ENCODE data around the gene CCNK.

DNA sequence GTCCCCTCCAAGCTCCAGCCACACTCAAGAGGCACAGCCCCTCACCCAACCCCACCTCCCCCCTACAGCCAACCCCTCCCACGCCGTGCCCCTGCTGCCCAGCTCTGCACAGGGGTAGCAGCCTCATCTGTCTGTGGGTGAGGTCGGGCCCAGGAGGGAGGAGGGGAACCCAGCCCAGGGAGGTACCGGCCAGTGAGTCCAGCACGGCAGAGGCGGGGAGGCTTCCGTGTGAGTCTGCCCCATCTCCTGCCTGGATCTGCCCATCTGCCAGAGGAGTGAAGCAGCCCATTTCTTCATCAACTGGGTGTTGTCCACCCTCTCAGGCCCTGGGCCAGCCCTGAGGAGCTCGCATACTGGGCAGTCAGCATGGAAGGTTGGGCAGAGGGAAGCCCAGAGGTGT lies 54.2 kb downstream of the CCNK start:
- TF ChIP-seq, protein P1, sequence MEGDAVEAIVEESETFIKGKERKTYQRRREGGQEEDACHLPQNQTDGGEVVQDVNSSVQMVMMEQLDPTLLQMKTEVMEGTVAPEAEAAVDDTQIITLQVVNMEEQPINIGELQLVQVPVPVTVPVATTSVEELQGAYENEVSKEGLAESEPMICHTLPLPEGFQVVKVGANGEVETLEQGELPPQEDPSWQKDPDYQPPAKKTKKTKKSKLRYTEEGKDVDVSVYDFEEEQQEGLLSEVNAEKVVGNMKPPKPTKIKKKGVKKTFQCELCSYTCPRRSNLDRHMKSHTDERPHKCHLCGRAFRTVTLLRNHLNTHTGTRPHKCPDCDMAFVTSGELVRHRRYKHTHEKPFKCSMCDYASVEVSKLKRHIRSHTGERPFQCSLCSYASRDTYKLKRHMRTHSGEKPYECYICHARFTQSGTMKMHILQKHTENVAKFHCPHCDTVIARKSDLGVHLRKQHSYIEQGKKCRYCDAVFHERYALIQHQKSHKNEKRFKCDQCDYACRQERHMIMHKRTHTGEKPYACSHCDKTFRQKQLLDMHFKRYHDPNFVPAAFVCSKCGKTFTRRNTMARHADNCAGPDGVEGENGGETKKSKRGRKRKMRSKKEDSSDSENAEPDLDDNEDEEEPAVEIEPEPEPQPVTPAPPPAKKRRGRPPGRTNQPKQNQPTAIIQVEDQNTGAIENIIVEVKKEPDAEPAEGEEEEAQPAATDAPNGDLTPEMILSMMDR (IDR thresholded peaks at IDR 0.05; ENCODE audit: low read length) = no peak
- no peak for TF ChIP-seq EZH2 (IDR thresholded peaks at IDR 0.05; ENCODE audit: borderline replicate concordance, low read length)
